ENCODE results near the gene INO80E. TPM values are rescaled to one million over a fixed set of nuclear protein-coding genes. Genes with fewer than 3 reads are reported as not detected.

INO80E gene
- total and polyA plus RNA-seq, 2 of the 8 experiments (the other 6 are each of a cell fraction or from before 2014, with no cell fraction given): 43.0 to 91.2 TPM

DNA sequence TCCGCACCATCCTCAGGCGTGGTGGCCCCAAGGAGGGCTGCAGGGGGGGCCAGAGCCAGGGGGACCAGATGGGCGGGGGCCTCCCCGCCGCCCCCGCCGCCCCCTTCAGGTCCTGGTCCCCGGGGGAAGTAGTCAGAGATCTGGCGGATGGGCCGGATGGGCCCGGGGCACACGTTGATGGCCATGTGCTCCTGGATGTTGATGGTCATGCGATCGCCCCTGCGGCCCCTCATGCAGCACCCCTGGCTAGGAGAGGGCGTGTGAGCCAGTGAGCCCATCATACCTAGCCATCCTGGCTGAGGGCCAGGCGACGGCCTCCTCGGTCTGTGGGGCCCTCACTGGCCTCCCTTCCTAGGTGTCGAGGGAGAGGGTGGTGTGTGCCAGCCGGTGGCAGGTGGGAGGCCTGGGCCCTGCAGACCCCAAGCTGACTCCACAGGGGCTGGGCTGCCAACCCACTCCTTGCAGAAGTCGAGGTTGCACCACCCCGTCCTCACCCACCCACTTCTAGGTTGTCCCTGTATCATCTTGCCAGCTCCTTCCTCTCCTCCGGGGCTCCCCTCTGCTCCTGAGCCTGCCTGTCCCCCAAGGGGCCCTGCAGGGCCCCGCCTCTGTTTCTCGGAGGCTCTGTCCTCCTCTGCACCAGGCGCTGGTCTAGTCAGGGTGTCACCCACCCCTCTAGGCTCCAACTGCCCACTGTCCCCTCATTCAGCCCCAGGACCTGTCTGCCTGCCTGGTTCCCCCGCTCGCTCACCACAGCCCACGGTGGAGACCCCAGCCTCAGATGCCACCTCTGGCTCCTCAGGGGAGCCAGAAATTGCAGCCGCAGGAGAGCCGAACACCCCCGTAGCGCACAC is 14.2 kb downstream of the INO80E start:
- Histone ChIP-seq H2BK20ac (ENCODE audit: low read length) (no peak overlapping the region), H3K36me3 (ENCODE audit: control insufficient read depth in 2 of 4, insufficient read depth in 4 of 4, low read length in 3 of 4) (peaks cover 0 to 4% (median 0%) of the 10 kb centered on the region in 4 experiments; a peak in 1 of 8 replicates), H3K9me3 (ENCODE audit: insufficient read depth in 2 of 2, low read depth in 1 of 2, low read length in 1 of 2) (no peaks in the 10 kb centered on the region), H3K4me2 (ENCODE audit: insufficient read depth in 1 of 2, low read depth in 2 of 2, low read length in 2 of 2) (peak overlapping the region; percentile 77 to 96), H2BK15ac (ENCODE audit: low read length) (peak overlapping the region; percentile 31; the same call in 1 of the 2 replicates), H3K4me3 (ENCODE audit: extremely low read depth in 1 of 4, insufficient read depth in 2 of 4, low read depth in 3 of 4, low read length in 4 of 4) (peak overlapping the region; percentile 42 to 79 (median 48)), H4K5ac (ENCODE audit: insufficient read length, low read depth, low read length) (no peak overlapping the region), H3K18ac (ENCODE audit: extremely low read depth, low read length) (no peak overlapping the region; the same call in 1 of the 2 replicates), H3K14ac (ENCODE audit: insufficient read length) (no peak overlapping the region), H3K79me2 (ENCODE audit: control insufficient read depth in 1 of 2, insufficient read depth in 2 of 2, low read length in 2 of 2) (no peaks in the 10 kb centered on the region), H3K27ac (ENCODE audit: low read depth, low read length) (no peak overlapping the region), H4K8ac (ENCODE audit: extremely low read depth, insufficient read depth, low read length) (no peak overlapping the region), H3K56ac (replicated peaks; ENCODE audit: insufficient read length, low read depth, low read length) (no peak overlapping the region), H3K23ac (ENCODE audit: insufficient read length) (no peak overlapping the region), H3K9ac (replicated peaks in 1 of 4; ENCODE audit: extremely low read depth in 1 of 4, low read depth in 3 of 4, low read length in 3 of 4) (no peak overlapping the region), H4K91ac (replicated peaks; ENCODE audit: insufficient read length, low read length) (no peak overlapping the region), H2BK12ac (ENCODE audit: low read depth, low read length) (0 out of 2 replicates have a peak overlapping the region, but pooled peaks have one; percentile 27), H3K4ac (replicated peaks; ENCODE audit: insufficient read length, low read depth, low read length) (no peak overlapping the region), H3K4me1 (replicated peaks in 1 of 4; ENCODE audit: control insufficient read depth in 3 of 4, insufficient read depth in 4 of 4, low read length in 3 of 4) (peaks cover 0 to 21% (median 13%) of the 10 kb centered on the region in 4 experiments; a peak in 6 of 7 replicates), H2AFZ (ENCODE audit: low read length) (no peak overlapping the region), H4K20me1 (replicated peaks in 1 of 2; ENCODE audit: control insufficient read depth in 1 of 2, insufficient read depth in 2 of 2, low read length in 2 of 2) (peaks cover 1 to 6% of the 10 kb centered on the region in 2 experiments), H3K23me2 (ENCODE audit: low read depth, low read length) (peaks cover 16% of the 10 kb centered on the region), H3K79me1 (ENCODE audit: low read depth, low read length) (no peaks in the 10 kb centered on the region), H2AK5ac (ENCODE audit: low read depth, low read length) (0 out of 2 replicates have a peak overlapping the region, but pooled peaks have one; percentile 13), H2BK120ac (replicated peaks; ENCODE audit: low read depth, low read length) (no peak overlapping the region), H3K27me3 (replicated peaks in 1 of 4; ENCODE audit: control insufficient read depth in 3 of 4, extremely low read depth in 1 of 4, insufficient read depth in 3 of 4, low read length in 3 of 4) (peaks cover 0 to 23% (median 13%) of the 10 kb centered on the region in 4 experiments; a peak in 5 of 7 replicates), H2BK5ac (ENCODE audit: low read depth, low read length) (0 out of 2 replicates have a peak overlapping the region, but pooled peaks have one; percentile 24)
- FAIRE-seq (no peak), DNase-seq (ENCODE audit: low read depth in 1 of 2, low spot score in 2 of 2) (no peak)
- ChIA-PET POLR2A (ENCODE audit: partially characterized antibody) (interaction anchor here (0.8 to 2.6 kb wide), 10 partner anchors 9 to 225 kb away, joined by 3 to 10 read pairs (median 3); partner anchors contain the start of genes HIRIP3, TAOK2 and TLCD3B), CTCF (ENCODE audit: partially characterized antibody) (interaction anchor here (0.6 to 3.1 kb wide), 5 partner anchors 10 to 145 kb away, joined by 3 to 15 read pairs (median 4); partner anchors contain the start of gene C16orf92)
- WGBS, 2 experiments (ENCODE audit: extremely low coverage in 1 of 2, insufficient coverage in 1 of 2, insufficient read length in 1 of 2, insufficient replicate concordance in 2 of 2, low coverage in 1 of 2, low lambda C conversion rate in 2 of 2, missing lambda C conversion rate in 1 of 2): 56% methylated on average over 12 of the region's 34 CpGs; no CpG with 5 or more reads in 1 of the 2 experiments
